Uterus (tissue), 2 donors: ENCODE results near the gene CKAP2L.

Experiments
- POLR2A ChIP-seq, 2 donors: fragments of 450-650 bp; IDR thresholded peaks; one replicate each; pipeline ENCODE4 v1.6.1; 2016; ENCODE audit warnings: antibody characterized with exemption in 2 of 2, mild to moderate bottlenecking in 1 of 2, moderate library complexity in 1 of 2
- TF ChIP-seq, protein P1 (sequence below), 4 experiments: fragments of 200-600 bp in 2 of 4; fragments of 450-650 bp in 2 of 4; sonication (generic) in 2 of 4; IDR thresholded peaks; one replicate each; pipeline ENCODE4 v1.5.1; 2016 to 2019; ENCODE audit warnings: antibody characterized with exemption in 4 of 4, mild to moderate bottlenecking in 2 of 4, moderate library complexity in 1 of 4

DNA sequence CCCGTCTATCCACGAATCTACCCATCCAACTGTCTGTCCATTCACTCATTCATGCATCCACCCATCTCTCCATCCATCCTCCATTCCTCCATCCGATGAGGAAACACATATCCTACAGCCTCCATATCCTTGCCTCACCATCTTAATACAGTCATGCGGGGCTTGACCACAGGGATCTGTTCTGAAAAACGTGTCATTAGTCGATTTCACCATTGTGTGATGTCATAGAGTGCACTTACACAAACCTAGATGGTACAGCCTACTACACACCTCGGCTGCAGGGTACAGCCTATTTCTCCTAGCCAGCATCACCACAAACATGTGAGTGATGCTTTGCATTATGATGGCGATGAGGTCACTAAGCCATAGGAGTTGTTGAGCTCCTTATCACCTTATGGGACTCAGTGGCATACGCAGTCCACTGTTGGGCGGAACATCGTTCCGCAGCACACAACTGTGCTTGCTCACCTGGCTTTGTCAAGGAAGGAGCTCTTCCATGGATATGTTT is 45.5 kb downstream of the CKAP2L start:
- TF ChIP-seq, protein P1, sequence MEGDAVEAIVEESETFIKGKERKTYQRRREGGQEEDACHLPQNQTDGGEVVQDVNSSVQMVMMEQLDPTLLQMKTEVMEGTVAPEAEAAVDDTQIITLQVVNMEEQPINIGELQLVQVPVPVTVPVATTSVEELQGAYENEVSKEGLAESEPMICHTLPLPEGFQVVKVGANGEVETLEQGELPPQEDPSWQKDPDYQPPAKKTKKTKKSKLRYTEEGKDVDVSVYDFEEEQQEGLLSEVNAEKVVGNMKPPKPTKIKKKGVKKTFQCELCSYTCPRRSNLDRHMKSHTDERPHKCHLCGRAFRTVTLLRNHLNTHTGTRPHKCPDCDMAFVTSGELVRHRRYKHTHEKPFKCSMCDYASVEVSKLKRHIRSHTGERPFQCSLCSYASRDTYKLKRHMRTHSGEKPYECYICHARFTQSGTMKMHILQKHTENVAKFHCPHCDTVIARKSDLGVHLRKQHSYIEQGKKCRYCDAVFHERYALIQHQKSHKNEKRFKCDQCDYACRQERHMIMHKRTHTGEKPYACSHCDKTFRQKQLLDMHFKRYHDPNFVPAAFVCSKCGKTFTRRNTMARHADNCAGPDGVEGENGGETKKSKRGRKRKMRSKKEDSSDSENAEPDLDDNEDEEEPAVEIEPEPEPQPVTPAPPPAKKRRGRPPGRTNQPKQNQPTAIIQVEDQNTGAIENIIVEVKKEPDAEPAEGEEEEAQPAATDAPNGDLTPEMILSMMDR (IDR thresholded peaks at IDR 0.05): no peak
- no peak for TF ChIP-seq POLR2A (IDR thresholded peaks at IDR 0.05)
